IPS-20b (cell line): ENCODE results near the gene TSPAN4.

ENCODE experiments used
- H3K27ac ChIP-seq: one replicate; pipeline ENCODE4 v1.5.1; 2013; ENCODE audit warnings: low read length
- H3K27me3 ChIP-seq: 2 replicates; pipeline ENCODE4 v1.6.1; 2013; ENCODE audit warnings: mild to moderate bottlenecking, low read length, inconsistent platforms; ENCODE audit not compliant: insufficient read depth
- H3K36me3 ChIP-seq: 2 replicates; pipeline ENCODE4 v1.6.1; 2013; ENCODE audit warnings: low read depth, mild to moderate bottlenecking, inconsistent platforms, low read length, moderate library complexity; ENCODE audit not compliant: insufficient read depth
- H3K4me1 ChIP-seq: 2 replicates; pipeline ENCODE4 v1.6.1; 2013; ENCODE audit warnings: mild to moderate bottlenecking, control low read depth, inconsistent platforms, low read length, moderate library complexity; ENCODE audit not compliant: insufficient read depth
- H3K4me3 ChIP-seq: 2 replicates; pipeline ENCODE4 v1.5.1; 2013; ENCODE audit warnings: mild to moderate bottlenecking, low read length, inconsistent platforms
- H3K9ac ChIP-seq: 2 replicates; pipeline ENCODE4 v1.6.1; 2013; ENCODE audit warnings: low read depth, mild to moderate bottlenecking, inconsistent platforms, low read length, moderate library complexity
- H3K9me3 ChIP-seq: 2 replicates; pipeline ENCODE4 v1.6.1; 2013; ENCODE audit warnings: mild to moderate bottlenecking, low read depth, low read length, inconsistent platforms; ENCODE audit not compliant: insufficient read depth

Gene TSPAN4

DNA sequence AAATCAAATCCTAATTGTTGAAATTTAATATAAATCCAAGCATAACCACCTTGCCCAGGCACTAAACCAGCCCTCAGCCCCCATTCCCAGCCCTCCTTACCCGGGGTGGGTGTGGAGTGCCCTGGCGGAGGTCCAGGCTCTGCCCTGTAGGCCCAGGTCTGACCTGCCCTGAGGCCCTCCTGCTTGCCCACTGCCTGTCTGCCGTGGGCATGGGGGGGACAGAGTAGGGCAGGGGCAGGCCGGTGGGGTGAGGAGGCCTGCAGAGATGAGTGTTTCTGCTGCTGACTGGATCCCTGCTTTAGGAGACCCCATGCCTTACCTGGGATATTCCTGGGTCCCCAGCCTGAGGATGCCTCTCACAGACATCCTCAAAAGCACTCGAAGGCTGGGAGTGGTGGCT, 71.6 kb downstream of the TSPAN4 start:
- no peak overlapping the region for H3K9ac ChIP-seq
- H3K36me3 ChIP-seq: no peaks in the 10 kb centered on the region
- no peaks in the 10 kb centered on the region for H3K27me3 ChIP-seq
- H3K27ac ChIP-seq: no peak overlapping the region
- H3K4me1 ChIP-seq: peaks cover 6% of the 10 kb centered on the region; the same call in 1 of the 2 replicates
- no peak overlapping the region for H3K4me3 ChIP-seq
- no peaks in the 10 kb centered on the region for H3K9me3 ChIP-seq

DNA sequence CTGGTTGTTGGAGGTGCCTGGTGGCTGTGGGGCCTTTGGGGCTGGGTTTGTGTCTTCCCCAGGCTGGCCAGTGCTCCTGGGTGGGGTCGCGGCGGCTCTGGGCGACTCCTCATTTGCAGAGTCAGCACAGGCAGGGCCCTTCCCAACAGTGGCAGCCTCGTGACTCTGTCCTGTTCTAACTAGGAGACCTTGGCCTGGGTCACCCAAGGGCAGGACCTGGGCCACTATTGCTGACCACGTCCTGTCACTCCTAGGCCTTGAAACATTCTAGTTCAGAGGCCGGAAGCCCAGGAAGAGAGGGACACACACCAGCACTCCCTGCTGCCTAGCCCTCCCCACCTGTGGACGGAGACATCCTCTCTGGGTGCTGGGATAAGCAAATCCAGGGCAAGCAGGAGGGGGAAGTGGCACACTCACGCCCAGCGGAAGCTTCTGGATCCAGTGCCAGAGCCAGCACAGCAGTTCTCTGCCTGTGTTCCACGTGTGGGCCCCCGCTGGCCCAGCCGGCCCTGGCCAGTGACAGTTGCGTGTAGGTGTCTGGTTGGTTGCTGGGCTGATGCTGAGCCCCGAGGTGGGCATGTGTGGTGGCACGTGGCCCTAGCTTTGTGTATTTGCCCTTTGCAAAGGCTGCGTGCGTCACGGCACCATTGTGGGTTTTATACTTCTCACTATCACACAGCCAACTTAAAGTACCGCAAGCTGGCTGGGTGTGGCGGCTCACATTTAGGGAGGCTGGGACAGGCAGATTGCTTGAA, 72.3 kb downstream of the TSPAN4 start:
- Histone ChIP-seq H3K4me3 (no peak overlapping the region), H3K9me3 (no peaks in the 10 kb centered on the region), H3K27me3 (no peaks in the 10 kb centered on the region), H3K4me1 (peaks cover 6% of the 10 kb centered on the region; the same call in 1 of the 2 replicates), H3K27ac (no peak overlapping the region), H3K36me3 (no peaks in the 10 kb centered on the region), H3K9ac (no peak overlapping the region)
